Measurements from ENCODE around the gene NARF.

GRCh38 chr17:82452162-82452561 lies 6.4 kb upstream of the NARF start:
- TF ChIP-seq CTCF (conservative IDR thresholded peaks at IDR 0.05; ENCODE audit: low read length): no peak
- TF ChIP-seq EZH2phosphoT487 (IDR thresholded peaks at IDR 0.05; ENCODE audit: borderline replicate concordance, low read depth, low read length): no peak
